HG03064 (cell line): Measurements from ENCODE around the gene IL36B.

ENCODE experiments used
- ATAC-seq: cut with Tn5 transposase; IDR thresholded peaks from one replicate; pipeline ENCODE4 v1.9.1; 2021; ENCODE audit warnings: low read depth; ENCODE audit not compliant: unreplicated experiment

Gene IL36B

GRCh38 chr2:113012436-113013335 lies 40.0 kb downstream of the IL36B start:
- no peak for ATAC-seq

GRCh38 chr2:113011108-113011507 lies 41.6 kb downstream of the IL36B start:
- ATAC-seq: no peak

GRCh38 chr2:113010088-113010487 lies 42.6 kb downstream of the IL36B start:
- no peak for ATAC-seq

DNA sequence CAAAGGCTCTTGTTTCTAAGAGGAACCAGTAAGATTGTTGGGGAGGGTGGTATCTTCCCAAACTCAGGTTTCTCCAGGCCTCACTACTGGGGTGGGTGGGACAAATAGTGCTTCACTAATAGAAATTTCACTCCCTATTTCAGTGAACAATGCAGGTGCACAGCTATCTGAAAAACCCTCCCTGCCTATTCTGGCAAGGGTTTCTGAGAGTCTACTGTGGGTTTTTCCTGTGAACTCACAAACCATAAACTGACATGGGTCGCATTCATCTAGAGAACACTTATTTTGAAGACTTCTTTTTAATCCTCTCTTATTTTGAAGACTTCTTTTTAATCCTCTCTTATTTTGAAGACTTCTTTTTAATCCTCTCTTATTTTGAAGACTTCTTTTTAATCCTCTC lies 43.0 kb downstream of the IL36B start:
- no peak for ATAC-seq

DNA sequence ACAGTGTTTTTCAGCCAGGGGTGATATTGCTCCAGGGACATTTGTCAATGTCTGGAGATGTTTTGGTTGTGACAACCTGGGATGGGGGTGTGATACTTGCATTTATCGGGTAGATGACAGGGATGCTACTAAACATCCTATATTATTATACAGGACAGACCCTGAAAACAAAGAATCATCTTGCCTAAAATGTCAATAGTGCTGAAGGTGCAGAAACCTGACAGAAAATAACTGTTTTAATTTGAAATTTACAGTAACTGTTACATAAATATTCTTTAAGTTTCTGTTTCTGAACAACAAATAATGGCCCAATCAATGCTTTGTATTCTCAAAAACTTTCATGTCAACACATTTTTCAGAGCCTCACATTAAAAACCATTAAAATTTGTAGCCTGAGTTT lies 45.4 kb downstream of the IL36B start:
- no peak for ATAC-seq

DNA sequence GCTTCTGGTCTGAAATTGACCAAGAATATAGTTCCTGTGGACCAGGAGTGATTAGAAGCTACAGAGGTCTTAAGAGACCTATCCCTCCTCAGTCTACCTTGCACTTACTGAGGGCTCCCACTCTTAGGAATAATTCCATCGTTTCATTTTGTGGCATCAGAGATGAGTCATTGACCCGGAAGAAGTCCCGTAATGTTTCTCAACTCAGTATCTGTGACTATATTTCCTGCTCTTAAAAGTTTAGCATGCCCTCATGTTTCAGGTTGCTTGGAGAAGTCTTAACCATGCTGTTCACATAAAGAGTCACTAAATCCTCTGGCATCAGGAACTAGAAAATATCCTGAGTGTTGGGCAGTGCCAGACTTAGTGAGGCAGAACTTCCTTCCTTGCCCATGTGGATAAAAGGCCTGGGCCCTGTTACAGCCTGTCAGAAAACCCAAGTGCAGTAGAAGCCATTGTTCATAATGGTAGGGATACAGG lies 47.6 kb downstream of the IL36B start, which contains the start of gene IL36A:
Gene IL36A (plus strand): TSS at position 430 of the 480 bp plus-strand sequence. CDS start 413 bp downstream, outside the sequence.
- ATAC-seq: no peak

GRCh38 chr2:113002677-113003076 lies 50.0 kb downstream of the IL36B start:
- ATAC-seq: no peak

GRCh38 chr2:113000436-113000835 lies 52.2 kb downstream of the IL36B start:
- ATAC-seq: no peak

DNA sequence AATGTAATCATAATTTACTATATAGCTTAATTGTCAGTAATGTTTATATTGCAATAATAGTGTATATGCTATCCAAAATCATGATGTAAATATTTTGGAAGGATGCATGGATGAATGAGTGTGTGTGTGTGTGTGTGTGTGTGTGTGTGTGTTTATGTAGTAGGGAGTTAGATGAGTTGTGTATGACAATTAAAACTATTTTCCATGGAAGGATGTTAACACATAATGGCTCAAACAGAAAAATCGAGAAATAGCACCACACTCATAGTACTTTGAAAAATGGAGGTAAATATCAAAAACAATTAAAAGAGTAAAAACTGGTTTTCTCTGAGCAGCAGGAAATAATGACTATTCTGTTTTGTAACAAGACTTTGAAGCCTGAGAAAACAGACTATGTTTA lies 55.5 kb downstream of the IL36B start:
- no peak for ATAC-seq

DNA sequence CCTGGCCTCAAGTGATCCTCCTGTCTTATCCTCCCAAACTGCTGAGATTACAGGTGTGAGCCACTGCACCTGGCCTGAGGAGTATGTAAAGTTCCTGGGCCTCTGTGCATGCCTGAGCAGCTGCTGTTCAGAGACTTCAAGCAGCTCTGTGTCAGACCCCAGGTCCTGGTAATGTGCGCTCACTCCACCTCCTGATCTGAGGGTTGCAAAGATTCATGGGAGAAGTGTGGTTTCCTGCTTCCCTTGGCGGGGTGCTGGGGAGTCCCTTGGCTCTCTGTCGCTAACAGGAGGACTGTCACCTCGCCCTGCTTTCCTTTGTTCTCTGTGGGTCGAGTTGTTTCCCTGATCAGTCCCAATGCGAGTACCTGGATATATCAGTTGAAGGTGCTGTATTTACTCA lies 56.0 kb downstream of the IL36B start:
- ATAC-seq: no peak

DNA sequence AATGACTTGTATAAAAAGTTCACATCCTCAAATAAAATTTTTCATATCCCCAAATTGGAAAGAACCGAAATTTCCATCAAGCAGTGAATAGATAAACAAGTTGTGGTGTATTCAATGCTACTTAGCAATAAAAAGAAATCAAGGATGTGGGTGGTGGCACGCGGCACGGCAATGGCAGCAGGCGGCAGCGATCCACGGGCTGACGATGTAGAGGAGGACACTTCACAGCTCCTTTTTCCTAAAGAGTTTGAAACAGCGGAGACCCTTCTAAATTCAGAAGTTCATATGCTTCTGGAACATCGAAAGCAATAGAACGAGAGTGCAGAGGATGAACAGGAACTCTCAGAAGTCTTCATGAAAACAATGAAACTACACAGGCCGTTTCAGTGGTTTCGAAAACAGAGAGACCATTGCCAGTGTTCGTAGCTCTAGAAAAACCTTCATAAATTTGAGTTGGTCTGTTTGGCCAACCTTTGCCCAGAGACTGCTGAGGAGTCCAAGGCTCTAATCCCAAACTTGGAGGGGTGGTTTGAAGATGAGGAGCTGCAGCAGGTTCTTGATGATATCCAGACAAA lies 57.2 kb downstream of the IL36B start:
- ATAC-seq: no peak

DNA sequence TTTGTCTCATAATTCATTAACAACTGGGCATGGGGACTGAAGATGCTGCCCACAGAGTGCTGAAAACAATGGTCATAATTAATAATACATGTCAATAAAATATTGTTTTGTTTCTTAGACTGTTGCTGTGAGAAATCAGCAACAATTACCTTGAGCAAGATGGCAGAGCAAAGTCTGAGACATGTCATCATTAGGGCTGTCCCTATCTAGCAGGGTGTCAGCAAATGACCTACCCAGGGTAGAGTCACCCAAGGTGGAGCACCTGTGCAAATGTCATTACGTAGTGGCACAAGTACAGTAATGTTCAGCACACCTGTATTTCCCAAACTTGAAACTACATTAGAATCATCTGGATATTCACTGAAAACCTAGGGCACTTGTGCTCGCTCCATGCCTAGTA lies 58.0 kb downstream of the IL36B start:
- ATAC-seq: no peak

- ATAC-seq: no peak
These were observed 58.8 kb downstream of the IL36B start for GRCh38 chr2:112993831-112994230.

- ATAC-seq: no peak
These were observed 63.1 kb downstream of the IL36B start for GRCh38 chr2:112989611-112990010.

DNA sequence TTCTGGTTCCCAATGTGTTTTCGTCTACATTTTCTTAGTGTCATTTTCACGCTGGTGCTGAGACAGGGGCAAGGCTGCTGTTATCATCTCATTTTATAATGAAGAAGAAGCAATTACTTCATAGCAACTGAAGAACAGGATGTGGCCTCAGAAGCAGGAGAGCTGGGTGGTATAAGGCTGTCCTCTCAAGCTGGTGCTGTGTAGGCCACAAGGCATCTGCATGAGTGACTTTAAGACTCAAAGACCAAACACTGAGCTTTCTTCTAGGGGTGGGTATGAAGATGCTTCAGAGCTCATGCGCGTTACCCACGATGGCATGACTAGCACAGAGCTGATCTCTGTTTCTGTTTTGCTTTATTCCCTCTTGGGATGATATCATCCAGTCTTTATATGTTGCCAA lies 67.6 kb downstream of the IL36B start:
- no peak for ATAC-seq

DNA sequence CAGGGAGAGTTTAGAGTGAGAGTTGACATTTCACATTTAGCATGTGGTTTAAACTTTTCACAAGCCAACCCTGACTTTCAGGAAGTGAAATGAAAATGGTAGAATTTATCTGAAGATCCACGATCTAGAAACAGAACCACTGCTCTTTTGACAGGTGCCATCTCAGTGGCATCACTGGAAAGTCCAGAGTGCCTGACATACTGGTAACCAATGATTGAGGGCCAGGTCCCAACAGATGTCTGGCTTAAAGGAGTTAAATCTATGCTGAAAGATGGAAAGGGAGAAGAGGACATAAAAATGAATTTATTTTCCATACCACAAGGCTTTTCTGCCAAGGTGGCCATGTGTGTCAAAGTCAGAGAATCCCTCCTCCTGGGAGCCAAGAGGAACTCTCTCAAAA lies 72.1 kb downstream of the IL36B start:
- no peak for ATAC-seq

- no peak for ATAC-seq
These were observed 72.9 kb downstream of the IL36B start for GRCh38 chr2:112979731-112980130.

DNA sequence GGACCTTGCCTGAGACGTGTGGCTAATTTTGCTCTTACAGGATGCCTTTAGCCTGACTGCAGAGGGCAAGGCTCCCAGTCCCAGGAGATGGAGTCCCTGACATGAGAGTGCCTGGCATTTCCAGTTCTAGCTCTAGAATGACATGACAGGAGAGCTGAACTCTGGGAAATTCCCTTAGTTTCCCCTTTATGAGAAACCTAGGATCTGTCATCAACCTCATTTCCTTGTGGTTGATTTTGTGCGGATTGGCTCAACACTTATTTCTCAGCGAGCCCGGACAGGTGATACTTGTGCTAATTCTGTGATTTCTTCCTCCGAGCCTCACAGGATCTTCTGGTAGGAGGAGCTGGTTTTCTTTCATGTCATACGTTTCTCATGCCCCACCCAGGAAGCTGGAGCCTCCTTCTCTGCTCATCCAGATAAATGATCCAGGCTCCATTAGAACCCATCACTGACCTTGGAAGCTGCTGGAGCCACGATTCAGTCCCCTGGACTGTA lies 75.1 kb downstream of the IL36B start, which contains the start of gene IL36G:
Gene IL36G (plus strand): TSS at position 448 of the 498 bp plus-strand sequence. CDS start 633 bp downstream, outside the sequence.
- ATAC-seq: no peak
